Liver (tissue), 9 donors: ENCODE data around the gene RANGAP1. TPM values are rescaled to one million over a fixed set of nuclear protein-coding genes. Genes with fewer than 3 reads are reported as not detected.

ENCODE experiments used
- DNase-seq: peaks from one replicate; pipeline ENCODE4 v3.0.0-alpha.2; 2017; ENCODE audit warnings: low spot score
- H3K27ac ChIP-seq, 2 donors: one replicate each; pipeline ENCODE4 v1.7.0; 2013; ENCODE audit warnings: inconsistent platforms in 2 of 2, low read length in 2 of 2, control low read depth in 1 of 2, low read depth in 1 of 2, mild to moderate bottlenecking in 1 of 2
- H3K27me3 ChIP-seq, 4 donors: one replicate each; pipeline versions ENCODE4 v1.6.1 to v1.7.0; 2013; ENCODE audit warnings: low read length in 3 of 4, inconsistent platforms in 1 of 4, mild to moderate bottlenecking in 1 of 4, moderate library complexity in 1 of 4; ENCODE audit not compliant: control insufficient read depth in 4 of 4, insufficient read depth in 4 of 4
- H3K36me3 ChIP-seq, 4 donors: one replicate each; pipeline versions ENCODE4 v1.6.1 to v1.7.0; 2013; ENCODE audit warnings: low read length in 3 of 4, mild to moderate bottlenecking in 3 of 4, low read depth in 1 of 4, moderate library complexity in 1 of 4; ENCODE audit not compliant: control insufficient read depth in 4 of 4, insufficient read depth in 3 of 4
- H3K4me1 ChIP-seq, 4 donors: one replicate each; pipeline versions ENCODE4 v1.6.1 to v1.7.0; 2013; ENCODE audit warnings: low read length in 3 of 4, mild to moderate bottlenecking in 3 of 4, moderate library complexity in 1 of 4; ENCODE audit not compliant: control insufficient read depth in 4 of 4, insufficient read depth in 4 of 4
- H3K4me3 ChIP-seq, 3 donors: one replicate each; pipeline versions ENCODE4 v1.6.1 to v1.7.0; 2013; ENCODE audit warnings: low read length in 3 of 3, control low read depth in 1 of 3, low read depth in 1 of 3, mild to moderate bottlenecking in 1 of 3
- H3K9ac ChIP-seq, 2 donors: one replicate each; pipeline ENCODE4 v1.7.0; 2013; ENCODE audit warnings: low read length in 2 of 2, mild to moderate bottlenecking in 2 of 2, moderate library complexity in 2 of 2, control low read depth in 1 of 2, low read depth in 1 of 2
- H3K9me3 ChIP-seq, 4 donors: one replicate each; pipeline versions ENCODE4 v1.6.1 to v1.7.0; 2013; ENCODE audit warnings: low read length in 3 of 4; ENCODE audit not compliant: control insufficient read depth in 4 of 4
- EGR1 ChIP-seq, 2 donors: IDR thresholded peaks; 2 replicates each; pipeline ENCODE4 v1.6.1; 2016 to 2018; ENCODE audit warnings: antibody characterized with exemption in 2 of 2, low read depth in 2 of 2
- FOXA1 ChIP-seq: IDR thresholded peaks from 2 replicates; pipeline ENCODE4 v1.6.1; 2016; ENCODE audit warnings: antibody characterized with exemption
- HNF4A ChIP-seq, 2 donors: conservative IDR thresholded peaks; 2 replicates each; pipeline ENCODE4 v1.6.1; 2016; ENCODE audit warnings: antibody characterized with exemption in 2 of 2, mild to moderate bottlenecking in 2 of 2
- HNF4G ChIP-seq: IDR thresholded peaks from 2 replicates; pipeline ENCODE4 v1.6.1; 2016; ENCODE audit warnings: antibody characterized with exemption
- JUND ChIP-seq, 2 donors: IDR thresholded peaks; 2 replicates each; pipeline ENCODE4 v1.6.1; 2016; ENCODE audit warnings: antibody characterized with exemption in 2 of 2
- MAX ChIP-seq: IDR thresholded peaks from 2 replicates; pipeline ENCODE4 v1.6.1; 2016; ENCODE audit warnings: antibody characterized with exemption
- NR2F2 ChIP-seq: IDR thresholded peaks from 2 replicates; pipeline ENCODE4 v1.6.1; 2016; ENCODE audit warnings: antibody characterized with exemption
- RAD21 ChIP-seq, 2 donors: IDR thresholded peaks; 2 replicates each; pipeline ENCODE4 v1.6.1; 2016; ENCODE audit warnings: antibody characterized with exemption in 2 of 2, mild to moderate bottlenecking in 2 of 2
- RXRA ChIP-seq, 2 donors: IDR thresholded peaks; 2 replicates each; pipeline ENCODE4 v1.6.1; 2017 to 2018; ENCODE audit warnings: antibody characterized with exemption in 2 of 2, mild to moderate bottlenecking in 1 of 2
- SP1 ChIP-seq: IDR thresholded peaks from 2 replicates; pipeline ENCODE4 v1.6.1; 2018; ENCODE audit warnings: antibody characterized with exemption, mild to moderate bottlenecking
- TAF1 ChIP-seq: conservative IDR thresholded peaks from 2 replicates; pipeline ENCODE4 v1.6.1; 2016; ENCODE audit warnings: antibody characterized with exemption, mild to moderate bottlenecking
- YY1 ChIP-seq: IDR thresholded peaks from 2 replicates; pipeline ENCODE4 v1.6.1; 2016; ENCODE audit warnings: antibody characterized with exemption, mild to moderate bottlenecking
- ZBTB33 ChIP-seq: IDR thresholded peaks from 2 replicates; pipeline ENCODE4 v1.6.1; 2016; ENCODE audit warnings: antibody characterized with exemption
- WGBS: extraction: QIAGEN DNeasy Blood & Tissue Kit; methylation state at CpG from one replicate; pipeline ENCODE4 v1.1.7; 2013; 5-methylcytosine and 5-hydroxymethylcytosine counted together
- polyA plus RNA-seq, 2 donors: library from polyadenylated mRNA; stranded (reverse) in 1 of 2; unstranded in 1 of 2; fragments of 200-250 nt in 1 of 2; fragments of >200 nt in 1 of 2; fragmentation: Nextera tagmentation in 1 of 2; extraction: Ambion mirVana in 1 of 2; gene quantifications; one replicate each; pipeline versions ENCODE4 v1.2.1 to v1.2.3, GENCODE V29; 2013 to 2015
- total RNA-seq, 2 donors: library from RNA; depleted of rRNA; stranded (reverse); fragments of >200 nt; gene quantifications; one replicate each; pipeline ENCODE4 v1.2.3, GENCODE V29; 2014
- TF ChIP-seq, protein P1 (sequence below): IDR thresholded peaks from 2 replicates; pipeline ENCODE4 v1.6.1; 2016; ENCODE audit warnings: antibody characterized with exemption, mild to moderate bottlenecking
- TF ChIP-seq, protein P2 (sequence below): IDR thresholded peaks from 2 replicates; pipeline ENCODE4 v1.6.1; 2016; ENCODE audit warnings: antibody characterized with exemption
- donor health status: healthy.
- donor health status: healthy.
- donor health status: healthy.
- donor health status: healthy.
- donor health status: healthy.

Gene RANGAP1
- total and polyA plus RNA-seq, 4 donors, result 12.0 to 40.3 (median 33.3) TPM

- TF ChIP-seq, protein P1, sequence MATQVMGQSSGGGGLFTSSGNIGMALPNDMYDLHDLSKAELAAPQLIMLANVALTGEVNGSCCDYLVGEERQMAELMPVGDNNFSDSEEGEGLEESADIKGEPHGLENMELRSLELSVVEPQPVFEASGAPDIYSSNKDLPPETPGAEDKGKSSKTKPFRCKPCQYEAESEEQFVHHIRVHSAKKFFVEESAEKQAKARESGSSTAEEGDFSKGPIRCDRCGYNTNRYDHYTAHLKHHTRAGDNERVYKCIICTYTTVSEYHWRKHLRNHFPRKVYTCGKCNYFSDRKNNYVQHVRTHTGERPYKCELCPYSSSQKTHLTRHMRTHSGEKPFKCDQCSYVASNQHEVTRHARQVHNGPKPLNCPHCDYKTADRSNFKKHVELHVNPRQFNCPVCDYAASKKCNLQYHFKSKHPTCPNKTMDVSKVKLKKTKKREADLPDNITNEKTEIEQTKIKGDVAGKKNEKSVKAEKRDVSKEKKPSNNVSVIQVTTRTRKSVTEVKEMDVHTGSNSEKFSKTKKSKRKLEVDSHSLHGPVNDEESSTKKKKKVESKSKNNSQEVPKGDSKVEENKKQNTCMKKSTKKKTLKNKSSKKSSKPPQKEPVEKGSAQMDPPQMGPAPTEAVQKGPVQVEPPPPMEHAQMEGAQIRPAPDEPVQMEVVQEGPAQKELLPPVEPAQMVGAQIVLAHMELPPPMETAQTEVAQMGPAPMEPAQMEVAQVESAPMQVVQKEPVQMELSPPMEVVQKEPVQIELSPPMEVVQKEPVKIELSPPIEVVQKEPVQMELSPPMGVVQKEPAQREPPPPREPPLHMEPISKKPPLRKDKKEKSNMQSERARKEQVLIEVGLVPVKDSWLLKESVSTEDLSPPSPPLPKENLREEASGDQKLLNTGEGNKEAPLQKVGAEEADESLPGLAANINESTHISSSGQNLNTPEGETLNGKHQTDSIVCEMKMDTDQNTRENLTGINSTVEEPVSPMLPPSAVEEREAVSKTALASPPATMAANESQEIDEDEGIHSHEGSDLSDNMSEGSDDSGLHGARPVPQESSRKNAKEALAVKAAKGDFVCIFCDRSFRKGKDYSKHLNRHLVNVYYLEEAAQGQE, result no peak
These were observed 29.6 kb upstream of the RANGAP1 start (continued) for GRCh38 chr22:41315586-41315985.

DNA sequence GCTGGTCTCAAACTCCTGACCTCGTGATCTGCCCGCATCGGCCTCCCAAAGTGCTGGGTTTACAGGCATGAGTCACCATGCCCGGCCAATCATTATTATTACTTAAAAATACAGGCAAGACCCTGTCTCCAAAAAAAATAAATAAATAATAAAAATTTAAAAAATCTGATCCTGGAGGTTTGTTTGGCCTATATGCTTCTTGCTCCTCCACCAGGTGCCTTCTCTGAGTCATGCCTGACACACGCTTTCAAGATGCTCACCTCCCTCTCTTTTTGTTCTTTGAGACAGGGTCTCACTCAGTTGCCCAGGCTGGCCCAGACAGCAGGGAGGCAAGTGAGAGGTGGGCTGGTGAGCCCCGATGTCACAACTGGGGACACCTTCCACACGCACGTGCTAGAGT is 28.8 kb upstream of the RANGAP1 start:
- H3K4me1 ChIP-seq, result peaks cover 0 to 5% (median 0%) of the 10 kb centered on the region in 4 donors
- WGBS, result 91% methylated on average over 8 of the region's 8 CpGs
- TF ChIP-seq JUND (IDR thresholded peaks at IDR 0.05) (no peak), YY1 (no peak), HNF4G (no peak), TAF1 (no peak), FOXA1 (no peak), ZBTB33 (no peak), RAD21 (IDR thresholded peaks at IDR 0.05) (no peak), SP1 (no peak), MAX (no peak), RXRA (IDR thresholded peaks at IDR 0.05) (no peak), EGR1 (IDR thresholded peaks at IDR 0.05; ENCODE audit: low read depth in 2 of 2) (no peak), HNF4A (conservative IDR thresholded peaks at IDR 0.05) (no peak), NR2F2 (no peak)
- TF ChIP-seq, protein P1, result no peak
- TF ChIP-seq, protein P2, sequence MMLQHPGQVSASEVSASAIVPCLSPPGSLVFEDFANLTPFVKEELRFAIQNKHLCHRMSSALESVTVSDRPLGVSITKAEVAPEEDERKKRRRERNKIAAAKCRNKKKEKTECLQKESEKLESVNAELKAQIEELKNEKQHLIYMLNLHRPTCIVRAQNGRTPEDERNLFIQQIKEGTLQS, result no peak
- no peak overlapping the region for H3K4me3 ChIP-seq
- H3K9ac ChIP-seq, result no peak overlapping the region
- no peak for DNase-seq
- H3K9me3 ChIP-seq, result no peaks in the 10 kb centered on the region
- H3K36me3 ChIP-seq, result peaks cover 0 to 2% (median 0%) of the 10 kb centered on the region in 4 donors
- H3K27ac ChIP-seq, result no peak overlapping the region
- H3K27me3 ChIP-seq, result no peaks in the 10 kb centered on the region
